ENCODE measurements around the gene NCOA3.

The NCOA3 gene

DNA sequence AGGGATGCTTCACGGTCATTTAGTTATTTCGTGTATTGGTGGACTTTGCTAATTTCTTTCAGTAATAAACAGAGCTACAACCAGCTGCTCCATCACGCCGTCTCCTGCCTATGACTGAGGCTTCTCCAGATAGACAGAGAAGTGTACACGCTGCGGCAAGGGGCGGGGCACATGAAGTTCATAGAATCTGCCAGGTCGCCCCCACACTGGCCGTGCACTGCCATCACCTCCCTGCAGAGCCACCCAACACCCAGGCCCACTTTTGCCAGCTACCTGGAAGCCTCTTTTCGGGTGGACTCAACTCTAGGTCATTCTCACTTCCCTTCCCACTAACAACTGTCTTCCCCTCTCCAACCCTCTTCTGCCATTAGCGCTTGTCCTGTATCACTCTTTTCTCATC lies 195.2 kb downstream of the NCOA3 start:
- H3K79me1 ChIP-seq (replicated peaks; ENCODE audit: low read length, poor library complexity, severe bottlenecking), result no peaks in the 10 kb centered on the region
- peaks cover 15% of the 10 kb centered on the region for H3K9me3 ChIP-seq (ENCODE audit: control insufficient read depth, low read length)
- no peak overlapping the region for H2AFZ ChIP-seq (ENCODE audit: low read depth, low read length)
- H3K18ac ChIP-seq (ENCODE audit: low read depth in 1 of 2, low read length in 2 of 2), result no peak overlapping the region
- 96% methylated on average over 11 of the region's 11 CpGs for WGBS
- H3K4ac ChIP-seq (ENCODE audit: low read depth in 1 of 2, low read length in 2 of 2), result no peak overlapping the region
- no peak overlapping the region for H3K27ac ChIP-seq (ENCODE audit: low read length, poor library complexity, severe bottlenecking)
- no peak overlapping the region for H2BK12ac ChIP-seq (ENCODE audit: low read length in 2 of 2)
- peaks cover 0 to 12% of the 10 kb centered on the region in 2 experiments for H3K27me3 ChIP-seq (ENCODE audit: control insufficient read depth in 1 of 2, insufficient read depth in 1 of 2, low read length in 2 of 2)
- no peak overlapping the region for H3K14ac ChIP-seq (ENCODE audit: low read length in 2 of 2)
- no peak overlapping the region for H3K9ac ChIP-seq (ENCODE audit: low read length)
- H2BK5ac ChIP-seq (ENCODE audit: low read depth, low read length, poor library complexity, severe bottlenecking), result no peak overlapping the region
- H3K4me2 ChIP-seq (ENCODE audit: low read length, poor library complexity, severe bottlenecking), result no peak overlapping the region
- no peak overlapping the region for H2BK15ac ChIP-seq (ENCODE audit: low read depth, poor library complexity, severe bottlenecking)
- H2BK120ac ChIP-seq (ENCODE audit: low read depth, low read length), result no peak overlapping the region
- H2AK5ac ChIP-seq (ENCODE audit: low read length, severe bottlenecking), result no peak overlapping the region
- H4K91ac ChIP-seq (ENCODE audit: low read length), result no peak overlapping the region
- H3K23ac ChIP-seq (ENCODE audit: low read length in 2 of 2), result no peak overlapping the region
- no peaks in the 10 kb centered on the region for H3K4me1 ChIP-seq (ENCODE audit: control insufficient read depth, insufficient read depth, low read depth, low read length)
- no peak for DNase-seq
- H3K4me3 ChIP-seq (ENCODE audit: insufficient read depth in 1 of 2, low read depth in 1 of 2, low read length in 2 of 2), result no peak overlapping the region
- H3K36me3 ChIP-seq (ENCODE audit: control insufficient read depth in 1 of 2, insufficient read depth in 2 of 2, low read depth in 1 of 2, low read length in 2 of 2), result peaks cover 0 to 12% of the 10 kb centered on the region in 2 experiments
- H4K8ac ChIP-seq (ENCODE audit: low read length), result no peak overlapping the region

- no peak overlapping the region for H2BK5ac ChIP-seq (ENCODE audit: low read depth, low read length, poor library complexity, severe bottlenecking)
- 96% methylated on average over 6 of the region's 6 CpGs for WGBS
- H3K4me1 ChIP-seq (ENCODE audit: control insufficient read depth, insufficient read depth, low read depth, low read length), result no peaks in the 10 kb centered on the region
- no peaks in the 10 kb centered on the region for H3K79me1 ChIP-seq (replicated peaks; ENCODE audit: low read length, poor library complexity, severe bottlenecking)
- no peak overlapping the region for H3K14ac ChIP-seq (ENCODE audit: low read length in 2 of 2)
- H3K27ac ChIP-seq (ENCODE audit: low read length, poor library complexity, severe bottlenecking), result no peak overlapping the region
- no peak overlapping the region for H2BK120ac ChIP-seq (ENCODE audit: low read depth, low read length)
- H3K27me3 ChIP-seq (ENCODE audit: control insufficient read depth in 1 of 2, insufficient read depth in 1 of 2, low read length in 2 of 2), result peaks cover 0 to 12% of the 10 kb centered on the region in 2 experiments
- H2AK5ac ChIP-seq (ENCODE audit: low read length, severe bottlenecking), result no peak overlapping the region
- peaks cover 0 to 17% of the 10 kb centered on the region in 2 experiments for H3K36me3 ChIP-seq (ENCODE audit: control insufficient read depth in 1 of 2, insufficient read depth in 2 of 2, low read depth in 1 of 2, low read length in 2 of 2)
- DNase-seq, result no peak
- H3K4me3 ChIP-seq (ENCODE audit: insufficient read depth in 1 of 2, low read depth in 1 of 2, low read length in 2 of 2), result no peak overlapping the region
- no peak overlapping the region for H4K8ac ChIP-seq (ENCODE audit: low read length)
- H3K18ac ChIP-seq (ENCODE audit: low read depth in 1 of 2, low read length in 2 of 2), result no peak overlapping the region
- H3K23ac ChIP-seq (ENCODE audit: low read length in 2 of 2), result no peak overlapping the region
- H3K9ac ChIP-seq (ENCODE audit: low read length), result no peak overlapping the region
- H3K9me3 ChIP-seq (ENCODE audit: control insufficient read depth, low read length), result peaks cover 4% of the 10 kb centered on the region
- H4K91ac ChIP-seq (ENCODE audit: low read length), result no peak overlapping the region
- no peak overlapping the region for H2BK15ac ChIP-seq (ENCODE audit: low read depth, poor library complexity, severe bottlenecking)
- H3K4me2 ChIP-seq (ENCODE audit: low read length, poor library complexity, severe bottlenecking), result no peak overlapping the region
- H3K4ac ChIP-seq (ENCODE audit: low read depth in 1 of 2, low read length in 2 of 2), result no peak overlapping the region
- no peak overlapping the region for H2AFZ ChIP-seq (ENCODE audit: low read depth, low read length)
- H2BK12ac ChIP-seq (ENCODE audit: low read length in 2 of 2), result no peak overlapping the region
Observed at GRCh38 chr20:47698142-47698541, 196.5 kb downstream of the NCOA3 start.

- Histone ChIP-seq H3K4me1 (ENCODE audit: control insufficient read depth, insufficient read depth, low read depth, low read length) (peaks cover 3% of the 10 kb centered on the region), H2BK5ac (ENCODE audit: low read depth, low read length, poor library complexity, severe bottlenecking) (no peak overlapping the region), H2AK5ac (ENCODE audit: low read length, severe bottlenecking) (no peak overlapping the region), H3K9me3 (ENCODE audit: control insufficient read depth, low read length) (no peaks in the 10 kb centered on the region), H3K14ac (ENCODE audit: low read length in 2 of 2) (no peak overlapping the region), H3K23ac (ENCODE audit: low read length in 2 of 2) (no peak overlapping the region), H3K18ac (ENCODE audit: low read depth in 1 of 2, low read length in 2 of 2) (no peak overlapping the region), H3K9ac (ENCODE audit: low read length) (no peak overlapping the region), H4K91ac (ENCODE audit: low read length) (no peak overlapping the region), H4K8ac (ENCODE audit: low read length) (peak overlapping the region; percentile 14), H2BK15ac (ENCODE audit: low read depth, poor library complexity, severe bottlenecking) (peak overlapping the region; percentile 20), H3K27me3 (ENCODE audit: control insufficient read depth in 1 of 2, insufficient read depth in 1 of 2, low read length in 2 of 2) (peaks cover 0 to 12% of the 10 kb centered on the region in 2 experiments), H2BK120ac (ENCODE audit: low read depth, low read length) (no peak overlapping the region), H3K79me1 (replicated peaks; ENCODE audit: low read length, poor library complexity, severe bottlenecking) (no peaks in the 10 kb centered on the region), H3K27ac (ENCODE audit: low read length, poor library complexity, severe bottlenecking) (no peak overlapping the region), H3K36me3 (ENCODE audit: control insufficient read depth in 1 of 2, insufficient read depth in 2 of 2, low read depth in 1 of 2, low read length in 2 of 2) (peaks cover 0 to 11% of the 10 kb centered on the region in 2 experiments), H2BK12ac (ENCODE audit: low read length in 2 of 2) (no peak overlapping the region), H3K4ac (ENCODE audit: low read depth in 1 of 2, low read length in 2 of 2) (no peak overlapping the region), H3K4me3 (ENCODE audit: insufficient read depth in 1 of 2, low read depth in 1 of 2, low read length in 2 of 2) (no peak overlapping the region), H3K4me2 (ENCODE audit: low read length, poor library complexity, severe bottlenecking) (no peak overlapping the region), H2AFZ (ENCODE audit: low read depth, low read length) (no peak overlapping the region)
- DNase-seq, result no peak
- 56% methylated on average over 1 of the region's 1 CpG for WGBS
Observed at GRCh38 chr20:47699818-47700217, 198.1 kb downstream of the NCOA3 start.

DNA sequence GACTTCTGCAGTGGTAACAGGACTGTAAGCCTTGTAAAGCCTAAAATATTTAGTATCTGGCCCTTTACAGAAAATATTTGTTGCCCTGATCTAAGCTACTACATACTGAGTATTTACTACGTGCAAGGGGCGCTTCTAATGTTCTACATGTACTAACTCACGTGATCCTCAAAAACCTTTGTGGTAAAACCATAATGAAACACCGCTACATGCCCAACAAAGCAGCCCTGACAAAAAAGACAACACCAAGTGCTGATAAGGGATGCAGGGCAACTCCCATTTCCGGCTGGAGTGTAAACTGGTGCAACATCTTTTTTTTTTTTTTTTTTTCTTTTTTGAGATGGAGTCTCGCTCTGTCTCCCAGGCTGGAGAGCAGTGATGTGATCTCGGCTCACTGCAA lies 198.6 kb downstream of the NCOA3 start:
- peaks cover 5% of the 10 kb centered on the region for H3K4me1 ChIP-seq (ENCODE audit: control insufficient read depth, insufficient read depth, low read depth, low read length)
- no peak overlapping the region for H3K4ac ChIP-seq (ENCODE audit: low read depth in 1 of 2, low read length in 2 of 2)
- H3K23ac ChIP-seq (ENCODE audit: low read length in 2 of 2), result no peak overlapping the region
- H3K4me2 ChIP-seq (ENCODE audit: low read length, poor library complexity, severe bottlenecking), result no peak overlapping the region
- H3K9me3 ChIP-seq (ENCODE audit: control insufficient read depth, low read length), result no peaks in the 10 kb centered on the region
- no peak overlapping the region for H3K18ac ChIP-seq (ENCODE audit: low read depth in 1 of 2, low read length in 2 of 2)
- H2AK5ac ChIP-seq (ENCODE audit: low read length, severe bottlenecking), result no peak overlapping the region
- H3K14ac ChIP-seq (ENCODE audit: low read length in 2 of 2), result no peak overlapping the region
- H2BK15ac ChIP-seq (ENCODE audit: low read depth, poor library complexity, severe bottlenecking), result no peak overlapping the region
- no peak overlapping the region for H3K4me3 ChIP-seq (ENCODE audit: insufficient read depth in 1 of 2, low read depth in 1 of 2, low read length in 2 of 2)
- H2AFZ ChIP-seq (ENCODE audit: low read depth, low read length), result no peak overlapping the region
- no peak overlapping the region for H4K8ac ChIP-seq (ENCODE audit: low read length)
- no peak overlapping the region for H3K9ac ChIP-seq (ENCODE audit: low read length)
- 85% methylated on average over 7 of the region's 7 CpGs for WGBS
- H3K27ac ChIP-seq (ENCODE audit: low read length, poor library complexity, severe bottlenecking), result no peak overlapping the region
- H2BK12ac ChIP-seq (ENCODE audit: low read length in 2 of 2), result no peak overlapping the region
- H3K27me3 ChIP-seq (ENCODE audit: control insufficient read depth in 1 of 2, insufficient read depth in 1 of 2, low read length in 2 of 2), result peaks cover 0 to 12% of the 10 kb centered on the region in 2 experiments
- no peak for DNase-seq
- H2BK5ac ChIP-seq (ENCODE audit: low read depth, low read length, poor library complexity, severe bottlenecking), result no peak overlapping the region
- no peak overlapping the region for H2BK120ac ChIP-seq (ENCODE audit: low read depth, low read length)
- no peak overlapping the region for H4K91ac ChIP-seq (ENCODE audit: low read length)
- H3K36me3 ChIP-seq (ENCODE audit: control insufficient read depth in 1 of 2, insufficient read depth in 2 of 2, low read depth in 1 of 2, low read length in 2 of 2), result peaks cover 0 to 11% of the 10 kb centered on the region in 2 experiments
- H3K79me1 ChIP-seq (replicated peaks; ENCODE audit: low read length, poor library complexity, severe bottlenecking), result no peaks in the 10 kb centered on the region

All from mesenchymal stem cell (in vitro differentiated cells and primary cell).